H1 (cell line): ENCODE measurements around the gene GABRG3. TPM values are rescaled to one million over a fixed set of nuclear protein-coding genes. Genes with fewer than 3 reads are reported as not detected.

Source experiments
- BCL11A ChIP-seq, 2 experiments: IDR thresholded peaks; one replicate each; pipeline ENCODE4 v1.6.1; 2011; ENCODE audit warnings: low read depth in 2 of 2, low read length in 2 of 2, mild to moderate bottlenecking in 2 of 2
- EGR1 ChIP-seq: IDR thresholded peaks from 2 replicates; pipeline ENCODE4 v1.6.1; 2011; ENCODE audit warnings: low read depth, low read length, borderline replicate concordance
- HDAC6 ChIP-seq: IDR thresholded peaks from one replicate; pipeline ENCODE4 v1.7.1; 2012; ENCODE audit warnings: low read depth, mild to moderate bottlenecking, inconsistent platforms, low read length, moderate library complexity
- JUN ChIP-seq: IDR thresholded peaks from 2 replicates; pipeline ENCODE4 v1.6.1; 2011; ENCODE audit warnings: low read depth, mild to moderate bottlenecking, improper control_type of control experiment, low read length
- JUND ChIP-seq: IDR thresholded peaks from 2 replicates; pipeline ENCODE4 v1.6.1; 2011; ENCODE audit warnings: mild to moderate bottlenecking, improper control_type of control experiment, low read length
- KDM4A ChIP-seq: IDR thresholded peaks from one replicate; pipeline ENCODE4 v1.7.1; 2012; ENCODE audit warnings: low read depth, mild to moderate bottlenecking, moderate library complexity, low read length, inconsistent platforms; ENCODE audit not compliant: severe bottlenecking
- SP2 ChIP-seq: IDR thresholded peaks from 2 replicates; pipeline ENCODE4 v1.6.1; 2012; ENCODE audit warnings: mild to moderate bottlenecking, low read length, inconsistent platforms
- SP4 ChIP-seq: IDR thresholded peaks from 2 replicates; pipeline ENCODE4 v1.6.1; 2012; ENCODE audit warnings: low read length, inconsistent platforms
- polyA plus RNA-seq, 7 experiments: library from polyadenylated mRNA; depleted of rRNA in 3 of 7; stranded (reverse) in 5 of 7; unstranded in 2 of 7; fragments of >200 nt in 5 of 7; fragments of 200-250 nt in 2 of 7; gene quantifications; 1 replicate in 5 of 7; 2 replicates in 1 of 7; 4 replicates in 1 of 7; pipeline versions ENCODE4 v1.2.1 to v1.2.3, GENCODE V29; 2011 to 2013; ENCODE audit warnings: missing spikeins in 2 of 7, mixed read lengths in 2 of 7
- total RNA-seq: library from RNA; stranded (reverse); fragmentation: NEBNext Ultra II Directional; extraction: Animal tissue kit (Norgen Biotek cat#: 25700); gene quantifications from 2 replicates; pipeline ENCODE4 v1.2.1, GENCODE V29; 2021
- TF ChIP-seq, protein P1 (sequence below): fragments of 300-600 bp; sonication (generic); IDR thresholded peaks from 2 replicates; pipeline ENCODE4 v1.7.1; 2012; ENCODE audit warnings: low read length, moderate library complexity, mild to moderate bottlenecking, inconsistent platforms; ENCODE audit not compliant: insufficient replicate concordance
- TF ChIP-seq, protein P2 (sequence below): IDR thresholded peaks from 2 replicates; pipeline ENCODE4 v1.6.1; 2011; ENCODE audit warnings: low read length, improper control_type of control experiment
- TF ChIP-seq, protein P3 (sequence below): IDR thresholded peaks from 2 replicates; pipeline ENCODE4 v1.6.1; 2011; ENCODE audit warnings: low read depth, mild to moderate bottlenecking, low read length; ENCODE audit not compliant: insufficient read depth

GABRG3 gene
- total and polyA plus RNA-seq, 2 of the 8 experiments (the other 6 are each of a cell fraction or from before 2014, with no cell fraction given) = 0.17 to 0.80 TPM

DNA sequence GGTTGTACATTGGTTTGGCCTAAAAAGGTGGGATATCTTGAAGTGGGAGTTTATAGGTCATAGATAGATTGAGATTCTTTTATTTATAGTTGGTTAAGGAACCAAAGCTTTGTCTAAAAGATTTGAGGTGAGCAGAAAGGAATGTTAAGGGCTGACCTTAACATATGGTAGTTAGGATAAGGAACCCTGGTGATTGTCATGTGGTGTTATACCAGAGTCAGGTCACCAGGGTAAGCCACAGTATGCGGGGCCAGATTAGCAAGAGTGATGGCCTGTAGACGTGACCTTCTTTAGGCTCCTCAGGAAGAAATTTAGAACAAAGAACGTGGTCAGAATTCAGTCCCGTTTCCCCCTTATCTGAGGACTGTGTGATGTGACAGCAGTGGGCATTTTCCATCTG lies 249.2 kb downstream of the GABRG3 start (continued):
- TF ChIP-seq, protein P1, sequence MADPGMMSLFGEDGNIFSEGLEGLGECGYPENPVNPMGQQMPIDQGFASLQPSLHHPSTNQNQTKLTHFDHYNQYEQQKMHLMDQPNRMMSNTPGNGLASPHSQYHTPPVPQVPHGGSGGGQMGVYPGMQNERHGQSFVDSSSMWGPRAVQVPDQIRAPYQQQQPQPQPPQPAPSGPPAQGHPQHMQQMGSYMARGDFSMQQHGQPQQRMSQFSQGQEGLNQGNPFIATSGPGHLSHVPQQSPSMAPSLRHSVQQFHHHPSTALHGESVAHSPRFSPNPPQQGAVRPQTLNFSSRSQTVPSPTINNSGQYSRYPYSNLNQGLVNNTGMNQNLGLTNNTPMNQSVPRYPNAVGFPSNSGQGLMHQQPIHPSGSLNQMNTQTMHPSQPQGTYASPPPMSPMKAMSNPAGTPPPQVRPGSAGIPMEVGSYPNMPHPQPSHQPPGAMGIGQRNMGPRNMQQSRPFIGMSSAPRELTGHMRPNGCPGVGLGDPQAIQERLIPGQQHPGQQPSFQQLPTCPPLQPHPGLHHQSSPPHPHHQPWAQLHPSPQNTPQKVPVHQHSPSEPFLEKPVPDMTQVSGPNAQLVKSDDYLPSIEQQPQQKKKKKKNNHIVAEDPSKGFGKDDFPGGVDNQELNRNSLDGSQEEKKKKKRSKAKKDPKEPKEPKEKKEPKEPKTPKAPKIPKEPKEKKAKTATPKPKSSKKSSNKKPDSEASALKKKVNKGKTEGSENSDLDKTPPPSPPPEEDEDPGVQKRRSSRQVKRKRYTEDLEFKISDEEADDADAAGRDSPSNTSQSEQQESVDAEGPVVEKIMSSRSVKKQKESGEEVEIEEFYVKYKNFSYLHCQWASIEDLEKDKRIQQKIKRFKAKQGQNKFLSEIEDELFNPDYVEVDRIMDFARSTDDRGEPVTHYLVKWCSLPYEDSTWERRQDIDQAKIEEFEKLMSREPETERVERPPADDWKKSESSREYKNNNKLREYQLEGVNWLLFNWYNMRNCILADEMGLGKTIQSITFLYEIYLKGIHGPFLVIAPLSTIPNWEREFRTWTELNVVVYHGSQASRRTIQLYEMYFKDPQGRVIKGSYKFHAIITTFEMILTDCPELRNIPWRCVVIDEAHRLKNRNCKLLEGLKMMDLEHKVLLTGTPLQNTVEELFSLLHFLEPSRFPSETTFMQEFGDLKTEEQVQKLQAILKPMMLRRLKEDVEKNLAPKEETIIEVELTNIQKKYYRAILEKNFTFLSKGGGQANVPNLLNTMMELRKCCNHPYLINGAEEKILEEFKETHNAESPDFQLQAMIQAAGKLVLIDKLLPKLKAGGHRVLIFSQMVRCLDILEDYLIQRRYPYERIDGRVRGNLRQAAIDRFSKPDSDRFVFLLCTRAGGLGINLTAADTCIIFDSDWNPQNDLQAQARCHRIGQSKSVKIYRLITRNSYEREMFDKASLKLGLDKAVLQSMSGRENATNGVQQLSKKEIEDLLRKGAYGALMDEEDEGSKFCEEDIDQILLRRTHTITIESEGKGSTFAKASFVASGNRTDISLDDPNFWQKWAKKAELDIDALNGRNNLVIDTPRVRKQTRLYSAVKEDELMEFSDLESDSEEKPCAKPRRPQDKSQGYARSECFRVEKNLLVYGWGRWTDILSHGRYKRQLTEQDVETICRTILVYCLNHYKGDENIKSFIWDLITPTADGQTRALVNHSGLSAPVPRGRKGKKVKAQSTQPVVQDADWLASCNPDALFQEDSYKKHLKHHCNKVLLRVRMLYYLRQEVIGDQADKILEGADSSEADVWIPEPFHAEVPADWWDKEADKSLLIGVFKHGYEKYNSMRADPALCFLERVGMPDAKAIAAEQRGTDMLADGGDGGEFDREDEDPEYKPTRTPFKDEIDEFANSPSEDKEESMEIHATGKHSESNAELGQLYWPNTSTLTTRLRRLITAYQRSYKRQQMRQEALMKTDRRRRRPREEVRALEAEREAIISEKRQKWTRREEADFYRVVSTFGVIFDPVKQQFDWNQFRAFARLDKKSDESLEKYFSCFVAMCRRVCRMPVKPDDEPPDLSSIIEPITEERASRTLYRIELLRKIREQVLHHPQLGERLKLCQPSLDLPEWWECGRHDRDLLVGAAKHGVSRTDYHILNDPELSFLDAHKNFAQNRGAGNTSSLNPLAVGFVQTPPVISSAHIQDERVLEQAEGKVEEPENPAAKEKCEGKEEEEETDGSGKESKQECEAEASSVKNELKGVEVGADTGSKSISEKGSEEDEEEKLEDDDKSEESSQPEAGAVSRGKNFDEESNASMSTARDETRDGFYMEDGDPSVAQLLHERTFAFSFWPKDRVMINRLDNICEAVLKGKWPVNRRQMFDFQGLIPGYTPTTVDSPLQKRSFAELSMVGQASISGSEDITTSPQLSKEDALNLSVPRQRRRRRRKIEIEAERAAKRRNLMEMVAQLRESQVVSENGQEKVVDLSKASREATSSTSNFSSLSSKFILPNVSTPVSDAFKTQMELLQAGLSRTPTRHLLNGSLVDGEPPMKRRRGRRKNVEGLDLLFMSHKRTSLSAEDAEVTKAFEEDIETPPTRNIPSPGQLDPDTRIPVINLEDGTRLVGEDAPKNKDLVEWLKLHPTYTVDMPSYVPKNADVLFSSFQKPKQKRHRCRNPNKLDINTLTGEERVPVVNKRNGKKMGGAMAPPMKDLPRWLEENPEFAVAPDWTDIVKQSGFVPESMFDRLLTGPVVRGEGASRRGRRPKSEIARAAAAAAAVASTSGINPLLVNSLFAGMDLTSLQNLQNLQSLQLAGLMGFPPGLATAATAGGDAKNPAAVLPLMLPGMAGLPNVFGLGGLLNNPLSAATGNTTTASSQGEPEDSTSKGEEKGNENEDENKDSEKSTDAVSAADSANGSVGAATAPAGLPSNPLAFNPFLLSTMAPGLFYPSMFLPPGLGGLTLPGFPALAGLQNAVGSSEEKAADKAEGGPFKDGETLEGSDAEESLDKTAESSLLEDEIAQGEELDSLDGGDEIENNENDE = no peak
- TF ChIP-seq, protein P2, sequence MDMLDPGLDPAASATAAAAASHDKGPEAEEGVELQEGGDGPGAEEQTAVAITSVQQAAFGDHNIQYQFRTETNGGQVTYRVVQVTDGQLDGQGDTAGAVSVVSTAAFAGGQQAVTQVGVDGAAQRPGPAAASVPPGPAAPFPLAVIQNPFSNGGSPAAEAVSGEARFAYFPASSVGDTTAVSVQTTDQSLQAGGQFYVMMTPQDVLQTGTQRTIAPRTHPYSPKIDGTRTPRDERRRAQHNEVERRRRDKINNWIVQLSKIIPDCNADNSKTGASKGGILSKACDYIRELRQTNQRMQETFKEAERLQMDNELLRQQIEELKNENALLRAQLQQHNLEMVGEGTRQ = no peak
- no peak for TF ChIP-seq SP4
- TF ChIP-seq, protein P3, sequence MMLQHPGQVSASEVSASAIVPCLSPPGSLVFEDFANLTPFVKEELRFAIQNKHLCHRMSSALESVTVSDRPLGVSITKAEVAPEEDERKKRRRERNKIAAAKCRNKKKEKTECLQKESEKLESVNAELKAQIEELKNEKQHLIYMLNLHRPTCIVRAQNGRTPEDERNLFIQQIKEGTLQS = no peak
- TF ChIP-seq EGR1 = no peak
- no peak for TF ChIP-seq KDM4A
- no peak for TF ChIP-seq JUN
- no peak for TF ChIP-seq BCL11A (IDR thresholded peaks at IDR 0.05; ENCODE audit: low read depth in 2 of 2, low read length in 2 of 2)
- TF ChIP-seq SP2 = no peak
- TF ChIP-seq JUND = no peak
- TF ChIP-seq HDAC6 = no peak
